Esophagus squamous epithelium (tissue), 4 donors: ENCODE measurements around the gene TTC39A.

ENCODE experiments used
- POLR2A ChIP-seq, 4 donors: fragments of 450-650 bp; IDR thresholded peaks; one replicate each; pipeline ENCODE4 v1.6.1; 2017; ENCODE audit warnings: antibody characterized with exemption in 4 of 4, mild to moderate bottlenecking in 4 of 4, moderate library complexity in 3 of 4
- TF ChIP-seq, protein P1 (sequence below), 6 experiments: fragments of 450-650 bp in 4 of 6; fragments of 200-600 bp in 2 of 6; sonication (generic) in 2 of 6; IDR thresholded peaks; one replicate each; pipeline ENCODE4 v1.5.1; 2016 to 2019; ENCODE audit warnings: antibody characterized with exemption in 6 of 6, mild to moderate bottlenecking in 4 of 6, moderate library complexity in 4 of 6

GRCh38 chr1:51240084-51240483, 90.3 kb downstream of the TTC39A start:
- TF ChIP-seq, protein P1, sequence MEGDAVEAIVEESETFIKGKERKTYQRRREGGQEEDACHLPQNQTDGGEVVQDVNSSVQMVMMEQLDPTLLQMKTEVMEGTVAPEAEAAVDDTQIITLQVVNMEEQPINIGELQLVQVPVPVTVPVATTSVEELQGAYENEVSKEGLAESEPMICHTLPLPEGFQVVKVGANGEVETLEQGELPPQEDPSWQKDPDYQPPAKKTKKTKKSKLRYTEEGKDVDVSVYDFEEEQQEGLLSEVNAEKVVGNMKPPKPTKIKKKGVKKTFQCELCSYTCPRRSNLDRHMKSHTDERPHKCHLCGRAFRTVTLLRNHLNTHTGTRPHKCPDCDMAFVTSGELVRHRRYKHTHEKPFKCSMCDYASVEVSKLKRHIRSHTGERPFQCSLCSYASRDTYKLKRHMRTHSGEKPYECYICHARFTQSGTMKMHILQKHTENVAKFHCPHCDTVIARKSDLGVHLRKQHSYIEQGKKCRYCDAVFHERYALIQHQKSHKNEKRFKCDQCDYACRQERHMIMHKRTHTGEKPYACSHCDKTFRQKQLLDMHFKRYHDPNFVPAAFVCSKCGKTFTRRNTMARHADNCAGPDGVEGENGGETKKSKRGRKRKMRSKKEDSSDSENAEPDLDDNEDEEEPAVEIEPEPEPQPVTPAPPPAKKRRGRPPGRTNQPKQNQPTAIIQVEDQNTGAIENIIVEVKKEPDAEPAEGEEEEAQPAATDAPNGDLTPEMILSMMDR (IDR thresholded peaks at IDR 0.05): no peak
- no peak for TF ChIP-seq POLR2A (IDR thresholded peaks at IDR 0.05)
